ENCODE results near the gene LRCH1. TPM values are rescaled to one million over a fixed set of nuclear protein-coding genes. Genes with fewer than 3 reads are reported as not detected.

LRCH1 gene
- total and polyA plus RNA-seq, 2 of the 4 experiments (the other 2 are of a cell fraction): 7.0 to 8.8 TPM

- H3K23ac ChIP-seq (ENCODE audit: low read depth, low read length): no peak overlapping the region
- no peak overlapping the region for H4K5ac ChIP-seq (ENCODE audit: low read depth, low read length)
- H3K56ac ChIP-seq (ENCODE audit: extremely low read depth, insufficient read depth, low read length): no peak overlapping the region
- H3K4ac ChIP-seq (ENCODE audit: low read depth, low read length): no peak overlapping the region
- ChIA-PET POLR2A (ENCODE audit: unreplicated experiment) (no interaction called here), CTCF (no interaction called here)
- no peaks in the 10 kb centered on the region for H3K36me3 ChIP-seq (ENCODE audit: control insufficient read depth, insufficient read depth, low read length)
- H4K8ac ChIP-seq (ENCODE audit: low read depth in 2 of 2, low read length in 2 of 2): no peak overlapping the region
- in situ Hi-C loops (cut with MboI; ENCODE audit: low sequenced_read_pairs) (no loop called here), intact Hi-C loops (cut with micrococcal nuclease) (no loop called here), dilution Hi-C loops (cut with HindIII; ENCODE audit: low sequenced_read_pairs, unreplicated experiment) (no loop called here)
- H4K20me1 ChIP-seq (ENCODE audit: insufficient read depth, low read length): peaks cover 29% of the 10 kb centered on the region
- peaks cover 18% of the 10 kb centered on the region for H3K9me1 ChIP-seq (ENCODE audit: insufficient read depth, low read length)
- H3K4me3 ChIP-seq (ENCODE audit: insufficient read depth, low read depth, low read length): no peak overlapping the region
- H3K9ac ChIP-seq (ENCODE audit: low read depth, low read length): no peak overlapping the region
- ATAC-seq (ENCODE audit: low read depth) (no peak), DNase-seq (no peak)
- no peak overlapping the region for H3K4me2 ChIP-seq (ENCODE audit: low read depth, low read length)
- H3K4me1 ChIP-seq (ENCODE audit: control insufficient read depth, insufficient read depth, low read length): peaks cover 13% of the 10 kb centered on the region
- H2AK9ac ChIP-seq (replicated peaks; ENCODE audit: low read depth, low read length, poor library complexity): no peak overlapping the region
- no peak overlapping the region for H2BK20ac ChIP-seq (ENCODE audit: low read depth, low read length)
- H3K9me3 ChIP-seq (ENCODE audit: control insufficient read depth, insufficient read depth, low read length): no peaks in the 10 kb centered on the region
- H3K18ac ChIP-seq (ENCODE audit: low read depth, low read length): no peak overlapping the region
- BruUV-seq (replicated peaks): no TSS peak
- H3K79me1 ChIP-seq (ENCODE audit: low read depth in 1 of 2, low read length in 2 of 2): peaks cover 25 to 73% of the 10 kb centered on the region in 2 experiments
- no peak overlapping the region for H4K91ac ChIP-seq (ENCODE audit: insufficient read depth, low read depth, low read length)
- H2BK5ac ChIP-seq (ENCODE audit: low read depth, low read length, poor library complexity, severe bottlenecking): no peak overlapping the region
- no peaks in the 10 kb centered on the region for H3K27me3 ChIP-seq (ENCODE audit: control insufficient read depth, insufficient read depth, low read length)
- H3K27ac ChIP-seq (ENCODE audit: insufficient read depth, low read length): no peak overlapping the region
- H2BK15ac ChIP-seq (ENCODE audit: low read depth, low read length): no peak overlapping the region
- no peak overlapping the region for H3K14ac ChIP-seq (replicated peaks; ENCODE audit: low read depth, low read length)
- TF ChIP-seq CEBPB (IDR thresholded peaks at IDR 0.05; ENCODE audit: low read depth, low read length) (no peak), MXI1 (IDR thresholded peaks at IDR 0.05; ENCODE audit: borderline replicate concordance, low read depth, low read length) (no peak), USF2 (IDR thresholded peaks at IDR 0.05; ENCODE audit: low read depth, low read length) (no peak)
- WGBS, 2 experiments (ENCODE audit: extremely low coverage in 2 of 2, insufficient read length in 1 of 2): 88% methylated on average over 1 of the region's 3 CpGs; no CpG with 5 or more reads in 1 of the 2 experiments
- no peak overlapping the region for H2AK5ac ChIP-seq (ENCODE audit: low read depth, low read length)
- no peak overlapping the region for H2BK120ac ChIP-seq (ENCODE audit: low read depth, low read length)
- H2AFZ ChIP-seq (replicated peaks; ENCODE audit: low read length, poor library complexity): no peak overlapping the region
These were observed 71.4 kb downstream of the LRCH1 start for GRCh38 chr13:46624353-46624752.
